K562 (cell line): ENCODE data around the gene MAB21L2. TPM values are rescaled to one million over a fixed set of nuclear protein-coding genes. Genes with fewer than 3 reads are reported as not detected.
A peak's percentile ranks its signal among the peaks of the same experiment; 100 is the strongest.

Source experiments
- CBFB ChIP-seq: sonication (generic); formaldehyde crosslinking; IDR thresholded peaks from 2 replicates; pipeline ENCODE4 v1.4.0; 2020; ENCODE audit warnings: mild to moderate bottlenecking, missing genetic modification reagents
- CCAR2 ChIP-seq: fragments of 200-400 bp; formaldehyde crosslinking; IDR thresholded peaks from 2 replicates; pipeline ENCODE4 v1.6.1; 2017; ENCODE audit warnings: mild to moderate bottlenecking, low read depth, low read length
- CHD1 ChIP-seq: fragments of 200-600 bp; sonication (generic); IDR thresholded peaks from one replicate; pipeline ENCODE4 v1.6.1; 2012; ENCODE audit warnings: mild to moderate bottlenecking, moderate library complexity, low read length, inconsistent platforms
- CREBBP ChIP-seq: IDR thresholded peaks from one replicate; pipeline ENCODE4 v1.6.1; 2012; ENCODE audit warnings: low read depth, mild to moderate bottlenecking, control low read depth, inconsistent platforms, low read length
- CUX1 ChIP-seq: fragments of 200-800 bp; sonication (Bioruptor generic); IDR thresholded peaks from 2 replicates; pipeline ENCODE4 v1.6.1; 2016; ENCODE audit warnings: missing genetic modification characterization, missing compliant biosample characterization
- KDM4B ChIP-seq, 2 experiments: fragments of 450-650 bp in 1 of 2; sonication (generic) in 1 of 2; IDR thresholded peaks; 2 replicates each; pipeline ENCODE4 v1.6.1; 2016 to 2017; ENCODE audit warnings: borderline replicate concordance in 2 of 2, antibody characterized with exemption in 1 of 2, low read depth in 1 of 2, mild to moderate bottlenecking in 1 of 2
- MAFF ChIP-seq: IDR thresholded peaks from 2 replicates; pipeline ENCODE4 v1.6.1; 2012; ENCODE audit warnings: low read length, improper control_type of control experiment
- POLR2A ChIP-seq: fragments of 450-650 bp; conservative IDR thresholded peaks from 2 replicates; pipeline ENCODE4 v1.6.1; 2016
- REST ChIP-seq, 2 experiments: fragments of 450-650 bp; formaldehyde crosslinking in 1 of 2; IDR thresholded peaks; 2 replicates each; pipeline versions ENCODE4 v1.4.0 to v1.6.1; 2014 to 2020; ENCODE audit warnings: mild to moderate bottlenecking in 2 of 2, borderline replicate concordance in 1 of 2, low read depth in 1 of 2
- WHSC1 ChIP-seq: IDR thresholded peaks from one replicate; pipeline ENCODE4 v1.6.1; 2012; ENCODE audit warnings: low read length, control low read depth, inconsistent platforms
- ZKSCAN1 ChIP-seq: fragments of 150-350 bp; IDR thresholded peaks from 2 replicates; pipeline ENCODE4 v1.6.1; 2016; ENCODE audit warnings: low read depth, low read length
- ZNF121 ChIP-seq: sonication (generic); formaldehyde crosslinking; conservative IDR thresholded peaks from 2 replicates; pipeline ENCODE4 v1.8.0; 2022; ENCODE audit warnings: missing genetic modification reagents
- ZNF41 ChIP-seq: fragments of 250-450 bp; sonication (Bioruptor Pico); conservative IDR thresholded peaks from 2 replicates; pipeline ENCODE4 v1.4.0; 2020; ENCODE audit warnings: mild to moderate bottlenecking
- polyA plus RNA-seq, 8 experiments: library from polyadenylated mRNA; depleted of rRNA in 4 of 8; stranded (reverse) in 5 of 8; unstranded in 3 of 8; fragments of >200 nt; fragmentation: Nextera tagmentation in 2 of 8; fragmentation: Illumina TruSeq in 1 of 8; extraction: Ambion mirVana in 2 of 8; extraction: Trizol in 1 of 8; gene quantifications; 2 replicates each; pipeline versions ENCODE4 v1.2.1 to v1.2.3, GENCODE V29; 2011 to 2014; ENCODE audit warnings: inconsistent platforms in 1 of 8, missing spikeins in 1 of 8
- total RNA-seq, 7 experiments: library from RNA; depleted of rRNA in 6 of 7; stranded (reverse); fragments of >200 nt in 6 of 7; fragmentation: Illumina TruSeq in 2 of 7; extraction: Trizol in 2 of 7; gene quantifications; 2 replicates each; pipeline versions ENCODE4 v1.2.1 to v1.2.3, GENCODE V29; 2011 to 2021; ENCODE audit warnings: low replicate concordance in 1 of 7

MAB21L2 gene
- total and polyA plus RNA-seq, 9 of the 15 experiments (the other 6 are each of a cell fraction or from before 2014, with no cell fraction given), result not detected

- TF ChIP-seq CUX1 (CRISPR knock-in tag), result no peak
- TF ChIP-seq MAFF, result no peak
- TF ChIP-seq CCAR2, result no peak
- no peak for TF ChIP-seq KDM4B (IDR thresholded peaks at IDR 0.05; ENCODE audit: borderline replicate concordance in 2 of 2, low read depth in 1 of 2)
- TF ChIP-seq CBFB, result no peak
- no peak for TF ChIP-seq CREBBP
- no peak for TF ChIP-seq ZKSCAN1
- no peak for TF ChIP-seq ZNF41 (CRISPR knock-in tag)
- no peak for TF ChIP-seq ZNF121 (CRISPR knock-in tag)
- TF ChIP-seq CHD1, result no peak
- TF ChIP-seq WHSC1, result no peak
- TF ChIP-seq POLR2A, result no peak
- TF ChIP-seq REST (IDR thresholded peaks at IDR 0.05; ENCODE audit: borderline replicate concordance), result peak; percentile 33; the same call in 1 of the 2 replicates
- TF ChIP-seq REST (CRISPR knock-in tag; IDR thresholded peaks at IDR 0.05; ENCODE audit: low read depth), result no peak
Measured at GRCh38 chr4:150593996-150594395, 12.0 kb downstream of the MAB21L2 start (continued).
